ENCODE results near the gene RPS15A. TPM values are rescaled to one million over a fixed set of nuclear protein-coding genes. Genes with fewer than 3 reads are reported as not detected.

RPS15A gene
- total and polyA plus RNA-seq, 4 experiments from 2014 or later, result 2,383 to 3,794 (median 3,119) TPM

Other genes starting within 250 kb of the RPS15A start
- 100 to 1,000 TPM; 104 to 115 TPM for gene NOMO2, start 228.2 kb downstream of the RPS15A start, total RNA-seq
- 10 to 100 TPM; 77.9 to 81.7 TPM for gene NOMO2, start 228.2 kb downstream of the RPS15A start, polyA plus RNA-seq
- gene ARL6IP1, start 11.2 kb upstream of the RPS15A start, total RNA-seq, result 100 to 1,000 TPM; 105 to 106 TPM
- 100 to 1,000 TPM; 188 to 306 TPM for gene ARL6IP1, start 11.2 kb upstream of the RPS15A start, polyA plus RNA-seq
- 100 to 1,000 TPM; 170 to 177 TPM for gene SMG1, start 136.1 kb upstream of the RPS15A start, total RNA-seq
- 10 to 100 TPM in 1 of 2 donors, 1 to 10 TPM in 1; 5.4 to 19.0 TPM for gene SMG1, start 136.1 kb upstream of the RPS15A start, polyA plus RNA-seq
- gene TMC7, start 193.6 kb upstream of the RPS15A start, total RNA-seq, result not detected
- gene TMC7, start 193.6 kb upstream of the RPS15A start, polyA plus RNA-seq, result not detected

Data from CD4-positive, alpha-beta memory T cell (primary cell).